Ishikawa (cell line): Measurements from ENCODE around the gene TMCO6.

Source experiments
- CEBPB ChIP-seq: IDR thresholded peaks from 2 replicates; pipeline ENCODE4 v1.6.1; 2012
- CREB1 ChIP-seq: IDR thresholded peaks from 2 replicates; pipeline ENCODE4 v1.6.1; 2012; ENCODE audit warnings: low read depth
- EGR1 ChIP-seq: IDR thresholded peaks from 2 replicates; pipeline ENCODE4 v1.6.1; 2012
- EP300 ChIP-seq: IDR thresholded peaks from 2 replicates; pipeline ENCODE4 v1.6.1; 2012; ENCODE audit warnings: borderline replicate concordance
- FOXM1 ChIP-seq: IDR thresholded peaks from 2 replicates; pipeline ENCODE4 v1.6.1; 2012; ENCODE audit warnings: low read depth, borderline replicate concordance
- MAX ChIP-seq: IDR thresholded peaks from 2 replicates; pipeline ENCODE4 v1.6.1; 2012
- NFIC ChIP-seq: IDR thresholded peaks from 2 replicates; pipeline ENCODE4 v1.6.1; 2012
- RAD21 ChIP-seq: IDR thresholded peaks from 2 replicates; pipeline ENCODE4 v1.6.1; 2012; ENCODE audit warnings: low read depth
- TAF1 ChIP-seq: IDR thresholded peaks from 2 replicates; pipeline ENCODE4 v1.6.1; 2012; ENCODE audit warnings: low read depth, mild to moderate bottlenecking
- TCF12 ChIP-seq: IDR thresholded peaks from 2 replicates; pipeline ENCODE4 v1.6.1; 2012; ENCODE audit warnings: low read depth
- TEAD4 ChIP-seq: IDR thresholded peaks from 2 replicates; pipeline ENCODE4 v1.6.1; 2012
- YY1 ChIP-seq: IDR thresholded peaks from 2 replicates; pipeline ENCODE4 v1.6.1; 2012; ENCODE audit warnings: low read depth
- ZBTB7A ChIP-seq: IDR thresholded peaks from 2 replicates; pipeline ENCODE4 v1.6.1; 2012; ENCODE audit warnings: low read depth
- TF ChIP-seq, protein P1 (sequence below): IDR thresholded peaks from 2 replicates; pipeline ENCODE4 v1.6.1; 2012
- TF ChIP-seq, protein P2 (sequence below): IDR thresholded peaks from 2 replicates; pipeline ENCODE4 v1.6.1; 2012; ENCODE audit warnings: low read depth, mild to moderate bottlenecking

The TMCO6 gene

DNA sequence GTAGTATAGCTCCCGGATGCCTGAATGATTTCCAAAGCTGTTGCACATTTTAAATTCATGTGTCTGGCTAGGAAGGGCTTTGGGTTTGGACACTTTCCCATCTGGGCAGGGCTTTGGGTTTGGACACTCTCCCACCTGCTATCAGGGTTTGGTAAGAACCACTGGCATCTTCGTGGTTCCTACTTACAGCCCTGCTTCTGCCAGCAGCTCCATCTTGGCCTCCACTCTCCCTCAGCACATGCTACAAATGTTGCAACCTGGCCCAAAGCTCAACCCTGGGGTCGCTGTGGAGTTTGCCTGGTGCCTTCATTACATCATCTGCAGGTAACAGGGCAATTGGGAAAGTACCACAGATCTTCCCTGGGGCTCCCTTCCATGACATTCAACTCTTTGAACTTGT lies 3.5 kb downstream of the TMCO6 start:
- TF ChIP-seq YY1 (no peak), EGR1 (no peak), TCF12 (no peak), RAD21 (no peak), TAF1 (no peak), NFIC (no peak), ZBTB7A (no peak), CREB1 (no peak), FOXM1 (no peak), TEAD4 (no peak), EP300 (no peak)
- TF ChIP-seq, protein P1, sequence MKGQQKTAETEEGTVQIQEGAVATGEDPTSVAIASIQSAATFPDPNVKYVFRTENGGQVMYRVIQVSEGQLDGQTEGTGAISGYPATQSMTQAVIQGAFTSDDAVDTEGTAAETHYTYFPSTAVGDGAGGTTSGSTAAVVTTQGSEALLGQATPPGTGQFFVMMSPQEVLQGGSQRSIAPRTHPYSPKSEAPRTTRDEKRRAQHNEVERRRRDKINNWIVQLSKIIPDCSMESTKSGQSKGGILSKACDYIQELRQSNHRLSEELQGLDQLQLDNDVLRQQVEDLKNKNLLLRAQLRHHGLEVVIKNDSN, result no peak
- TF ChIP-seq, protein P2, sequence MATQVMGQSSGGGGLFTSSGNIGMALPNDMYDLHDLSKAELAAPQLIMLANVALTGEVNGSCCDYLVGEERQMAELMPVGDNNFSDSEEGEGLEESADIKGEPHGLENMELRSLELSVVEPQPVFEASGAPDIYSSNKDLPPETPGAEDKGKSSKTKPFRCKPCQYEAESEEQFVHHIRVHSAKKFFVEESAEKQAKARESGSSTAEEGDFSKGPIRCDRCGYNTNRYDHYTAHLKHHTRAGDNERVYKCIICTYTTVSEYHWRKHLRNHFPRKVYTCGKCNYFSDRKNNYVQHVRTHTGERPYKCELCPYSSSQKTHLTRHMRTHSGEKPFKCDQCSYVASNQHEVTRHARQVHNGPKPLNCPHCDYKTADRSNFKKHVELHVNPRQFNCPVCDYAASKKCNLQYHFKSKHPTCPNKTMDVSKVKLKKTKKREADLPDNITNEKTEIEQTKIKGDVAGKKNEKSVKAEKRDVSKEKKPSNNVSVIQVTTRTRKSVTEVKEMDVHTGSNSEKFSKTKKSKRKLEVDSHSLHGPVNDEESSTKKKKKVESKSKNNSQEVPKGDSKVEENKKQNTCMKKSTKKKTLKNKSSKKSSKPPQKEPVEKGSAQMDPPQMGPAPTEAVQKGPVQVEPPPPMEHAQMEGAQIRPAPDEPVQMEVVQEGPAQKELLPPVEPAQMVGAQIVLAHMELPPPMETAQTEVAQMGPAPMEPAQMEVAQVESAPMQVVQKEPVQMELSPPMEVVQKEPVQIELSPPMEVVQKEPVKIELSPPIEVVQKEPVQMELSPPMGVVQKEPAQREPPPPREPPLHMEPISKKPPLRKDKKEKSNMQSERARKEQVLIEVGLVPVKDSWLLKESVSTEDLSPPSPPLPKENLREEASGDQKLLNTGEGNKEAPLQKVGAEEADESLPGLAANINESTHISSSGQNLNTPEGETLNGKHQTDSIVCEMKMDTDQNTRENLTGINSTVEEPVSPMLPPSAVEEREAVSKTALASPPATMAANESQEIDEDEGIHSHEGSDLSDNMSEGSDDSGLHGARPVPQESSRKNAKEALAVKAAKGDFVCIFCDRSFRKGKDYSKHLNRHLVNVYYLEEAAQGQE, result no peak

DNA sequence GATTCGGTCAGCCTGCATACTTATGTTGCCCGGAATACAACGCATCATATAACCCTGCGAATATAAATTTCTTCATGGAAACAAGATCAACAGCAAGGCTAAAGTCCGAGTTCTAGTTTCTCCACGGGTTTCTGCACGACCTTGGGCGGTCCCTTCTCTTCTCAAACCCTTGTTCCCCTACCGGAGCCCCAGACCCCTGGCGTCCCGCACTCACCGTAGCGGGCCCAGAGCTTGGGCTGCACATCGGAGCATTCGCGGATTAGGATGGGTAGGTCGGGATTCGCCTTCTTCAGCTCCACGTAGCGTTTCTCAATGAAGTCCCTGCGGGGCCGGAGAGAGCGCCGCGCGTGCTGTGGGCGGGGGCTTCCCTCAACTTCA lies 7.8 kb downstream of the TMCO6 start:
- TF ChIP-seq, protein P2, result no peak
- 0 out of 2 replicates have a peak, but pooled peaks have one; percentile 30 for TF ChIP-seq ZBTB7A
- TF ChIP-seq, protein P1, result no peak

DNA sequence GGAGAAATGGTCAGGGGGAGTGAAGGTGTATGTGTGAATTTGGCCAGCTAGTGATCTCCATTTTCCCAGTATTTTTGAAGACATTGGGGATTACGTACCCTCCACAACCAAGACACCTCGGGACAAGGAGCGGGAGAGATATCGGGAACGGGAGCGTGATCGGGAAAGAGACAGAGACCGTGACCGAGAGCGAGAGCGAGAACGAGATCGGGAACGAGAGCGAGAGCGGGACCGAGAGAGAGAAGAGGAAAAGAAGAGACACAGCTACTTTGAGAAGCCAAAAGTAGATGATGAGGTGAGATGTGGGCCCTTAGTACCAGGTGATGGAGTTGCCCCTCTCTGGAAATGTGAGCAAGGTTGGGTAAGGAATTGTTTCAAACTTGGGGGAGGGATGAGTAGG lies 19.6 kb downstream of the TMCO6 start:
- TF ChIP-seq YY1 (no peak), EP300 (no peak), TAF1 (no peak), RAD21 (no peak), TEAD4 (no peak)

GRCh38 chr5:140664030-140664358 lies 24.7 kb downstream of the TMCO6 start:
- no peak for TF ChIP-seq FOXM1
- no peak for TF ChIP-seq ZBTB7A
- TF ChIP-seq, protein P2, result no peak
- TF ChIP-seq NFIC, result no peak
- TF ChIP-seq, protein P1, result no peak
- no peak for TF ChIP-seq EP300
- peak; percentile 36; the same call in 1 of the 2 replicates for TF ChIP-seq MAX
- no peak for TF ChIP-seq CEBPB

- TF ChIP-seq, protein P2, result no peak
- TF ChIP-seq TAF1 (peak; percentile 87), TCF12 (peak; percentile 8; the same call in 1 of the 2 replicates), EGR1 (peak; percentile 59; the same call in 1 of the 2 replicates), CEBPB (no peak; the same call in 1 of the 2 replicates), MAX (peak; percentile 77), YY1 (peak; percentile 32; the same call in 1 of the 2 replicates), RAD21 (no peak), EP300 (peak; percentile 6; the same call in 1 of the 2 replicates), FOXM1 (peak; percentile 9; the same call in 1 of the 2 replicates)
- TF ChIP-seq, protein P1, result no peak; the same call in 1 of the 2 replicates
These were observed 25.3 kb downstream of the TMCO6 start, which contains the start of gene WDR55 for GRCh38 chr5:140664359-140665119. Gene WDR55, plus strand, starts transcription at chr5:140664904. Its CDS starts 9 bp downstream, at chr5:140664913.
